HTR-8/SVneo (cell line): Measurements from ENCODE around the gene PAPPA2.

ENCODE experiments used
- DNase-seq: peaks from one replicate; pipeline ENCODE4 v3.0.0; 2011; ENCODE audit warnings: low spot score, mixed read lengths; ENCODE audit not compliant: insufficient read length
- FAIRE-seq: peaks from 2 replicates; lab custom pipeline; 2011; peaks lifted over from hg19 to GRCh38; lab: Jason Lieb, UNC

PAPPA2 gene

GRCh38 chr1:176790786-176791185, 327.8 kb downstream of the PAPPA2 start:
- FAIRE-seq (no peak), DNase-seq (no peak)

GRCh38 chr1:176791906-176792305, 328.9 kb downstream of the PAPPA2 start:
- FAIRE-seq, result no peak
- no peak for DNase-seq

- FAIRE-seq (no peak), DNase-seq (no peak)
Measured at GRCh38 chr1:176794897-176795508, 332.0 kb downstream of the PAPPA2 start.

DNA sequence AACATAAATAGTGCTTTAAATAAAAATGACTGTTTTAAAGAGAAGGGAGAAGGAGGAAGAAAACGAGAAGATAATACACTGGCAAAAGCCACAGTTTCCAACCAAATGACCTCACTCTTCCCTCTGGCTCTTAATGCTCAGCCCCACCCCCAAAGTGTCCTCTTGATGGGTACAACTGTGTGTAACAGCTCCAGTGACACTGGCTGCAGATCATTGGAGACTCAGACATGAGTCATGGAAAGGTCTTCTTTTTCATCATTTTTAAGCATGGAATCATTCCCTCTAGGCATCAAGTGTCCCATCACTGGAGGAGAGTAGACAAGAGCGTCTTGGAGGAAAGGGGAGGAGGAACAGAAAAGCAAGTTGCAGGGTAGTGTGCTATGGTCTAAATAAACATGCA, 333.0 kb downstream of the PAPPA2 start:
- FAIRE-seq (no peak), DNase-seq (no peak)

DNA sequence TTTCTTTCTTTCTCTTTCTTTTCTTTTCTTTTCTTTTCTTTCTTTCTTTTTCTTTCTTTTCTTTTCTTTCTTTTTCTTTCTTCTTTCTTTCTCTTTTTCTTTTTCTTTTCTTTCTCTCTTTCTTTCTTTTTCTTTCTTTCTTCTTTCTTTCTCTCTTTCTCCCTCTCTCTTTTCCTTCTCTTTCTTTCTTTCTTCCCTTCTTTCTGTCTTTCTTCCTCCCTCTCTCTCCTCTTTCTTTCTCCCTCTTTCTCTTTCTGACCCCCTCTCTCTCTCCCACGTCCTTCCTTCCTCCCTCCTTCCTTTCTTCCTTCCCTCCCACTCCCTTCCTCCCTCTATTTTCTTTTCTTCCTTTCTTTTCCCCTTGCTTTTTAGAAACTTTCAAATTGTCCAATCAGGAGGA, 333.6 kb downstream of the PAPPA2 start:
- DNase-seq (no peak), FAIRE-seq (no peak)

DNA sequence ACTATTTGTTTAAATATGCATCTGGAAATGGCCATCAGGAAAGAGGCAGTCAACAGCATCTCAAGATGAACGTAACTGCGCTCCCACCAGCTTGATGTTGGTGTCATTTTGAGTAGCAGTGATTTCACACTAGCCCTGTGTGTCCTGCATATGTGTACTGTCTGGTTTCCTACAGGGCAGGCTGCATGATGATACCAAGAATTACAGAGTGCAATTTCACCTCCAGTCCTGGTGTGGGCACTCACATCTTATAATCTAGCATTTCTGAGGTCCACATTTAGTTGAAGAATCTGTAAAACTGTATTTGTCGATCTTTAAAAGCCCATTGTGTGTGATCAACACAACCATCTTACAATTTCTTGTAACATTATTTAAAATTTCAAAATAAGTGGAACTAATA, 336.4 kb downstream of the PAPPA2 start:
- DNase-seq (no peak), FAIRE-seq (no peak)

DNA sequence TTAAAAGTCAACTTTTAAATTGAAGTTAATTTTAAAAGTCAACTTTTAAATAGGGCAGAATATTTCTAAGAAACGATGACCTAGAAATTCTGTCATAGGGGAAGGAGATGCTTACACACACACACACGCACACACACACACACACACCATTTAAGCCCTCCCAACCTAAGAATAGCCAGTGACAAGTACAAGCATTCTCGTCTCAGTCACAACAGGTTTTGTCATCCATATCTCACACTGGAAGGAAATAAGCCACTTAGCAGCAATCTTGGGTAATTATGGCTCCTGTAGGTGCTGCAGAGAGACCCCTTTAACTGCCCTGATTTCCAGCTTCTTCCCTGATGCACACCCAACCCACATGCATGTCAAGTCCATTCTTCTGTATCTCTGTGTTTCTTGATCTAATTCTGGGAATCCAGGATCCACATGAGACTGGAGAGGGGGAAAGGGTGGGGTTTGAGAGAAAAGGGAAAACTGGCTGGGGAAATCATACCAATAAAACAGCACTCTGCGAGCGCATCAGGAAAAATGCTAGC, 338.1 kb downstream of the PAPPA2 start:
- FAIRE-seq, result no peak
- no peak for DNase-seq

DNA sequence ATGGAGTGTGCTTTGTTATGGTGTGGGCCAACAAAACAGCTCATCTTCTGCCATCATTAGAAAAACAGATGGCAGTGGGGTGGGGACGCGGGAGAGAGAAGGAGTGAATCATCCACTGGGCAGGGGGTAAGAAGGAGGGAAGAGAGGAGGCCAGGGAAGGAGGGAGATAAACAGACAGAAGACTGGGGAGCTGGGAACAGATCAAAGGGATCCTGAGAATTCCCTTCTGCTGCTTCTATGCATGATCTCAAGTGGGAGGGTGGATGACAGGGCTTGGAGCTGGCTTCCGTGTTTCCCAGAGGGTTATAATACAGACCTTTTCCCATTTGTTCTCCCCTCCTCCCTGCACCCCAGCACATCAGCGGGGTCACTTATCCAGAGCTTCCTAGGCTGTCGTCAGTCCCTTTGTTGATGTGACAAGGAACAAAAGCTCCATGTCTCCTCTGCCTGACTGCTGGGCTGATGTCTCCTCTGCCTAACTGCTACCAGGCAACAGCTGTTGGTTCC, 338.6 kb downstream of the PAPPA2 start:
- DNase-seq, result no peak
- FAIRE-seq, result no peak

DNA sequence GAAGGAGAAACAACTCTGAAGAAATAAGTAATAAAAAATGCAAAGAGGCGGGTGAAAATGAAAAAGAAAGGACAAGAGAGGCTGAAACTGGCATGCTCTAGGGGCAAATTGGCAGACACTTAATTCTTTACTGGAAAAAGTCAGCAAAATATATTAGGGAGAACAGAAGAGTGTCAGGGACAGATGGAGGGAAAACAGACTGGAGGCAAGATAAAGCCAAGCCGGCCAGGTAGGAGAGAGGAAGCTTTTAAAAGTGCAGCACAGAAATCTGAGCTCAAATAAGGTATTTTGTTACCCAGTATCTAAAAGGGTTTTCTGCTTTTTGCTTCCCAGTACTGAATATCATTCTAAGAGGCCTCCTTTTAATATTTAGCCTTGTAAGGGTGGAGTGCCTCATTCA, 339.3 kb downstream of the PAPPA2 start:
- DNase-seq, result no peak
- no peak for FAIRE-seq

- no peak for FAIRE-seq
- DNase-seq, result no peak
Measured at GRCh38 chr1:176803042-176803441, 340.1 kb downstream of the PAPPA2 start.

DNA sequence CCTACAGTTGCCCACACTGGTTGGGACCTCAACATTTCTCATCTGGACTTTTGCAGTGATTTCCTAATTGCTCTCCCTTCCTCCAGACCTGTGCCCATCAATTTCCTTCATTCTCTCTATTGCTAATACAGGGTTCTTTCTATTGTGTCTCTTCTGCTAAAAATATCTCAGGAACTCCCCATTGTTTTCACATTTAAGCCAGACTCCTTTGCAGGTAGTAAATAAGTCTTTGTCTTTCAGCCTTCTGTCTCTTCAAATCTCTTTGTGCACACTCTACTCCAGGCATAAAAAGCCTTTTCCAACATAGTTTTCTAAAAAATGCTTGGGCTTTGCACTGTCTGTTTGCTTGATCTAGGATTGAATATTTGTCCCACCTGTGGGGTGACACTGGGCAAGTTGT, 340.6 kb downstream of the PAPPA2 start:
- FAIRE-seq, result no peak
- DNase-seq, result no peak

DNA sequence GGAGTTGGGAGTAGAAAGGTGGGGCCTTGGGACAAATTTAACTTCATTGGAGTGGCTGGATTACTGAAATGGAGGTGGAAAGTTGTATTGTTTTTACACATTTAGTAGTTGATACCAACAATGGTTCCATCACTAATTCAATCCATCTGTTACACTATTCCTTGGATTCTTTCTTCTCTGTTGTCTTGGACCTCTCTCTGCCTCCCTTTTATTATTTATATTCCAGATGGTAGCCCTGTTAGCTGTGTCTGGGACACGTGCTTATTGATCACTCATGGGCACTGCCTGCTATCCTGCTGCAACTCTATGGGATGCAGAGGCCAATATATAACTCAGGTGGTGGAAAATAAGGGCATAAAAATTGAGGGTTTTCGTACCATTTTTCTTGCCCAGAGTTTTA, 346.3 kb downstream of the PAPPA2 start:
- no peak for FAIRE-seq
- DNase-seq, result no peak

- FAIRE-seq, result no peak
- no peak for DNase-seq
Measured at GRCh38 chr1:176811511-176812288, 348.7 kb downstream of the PAPPA2 start.

DNA sequence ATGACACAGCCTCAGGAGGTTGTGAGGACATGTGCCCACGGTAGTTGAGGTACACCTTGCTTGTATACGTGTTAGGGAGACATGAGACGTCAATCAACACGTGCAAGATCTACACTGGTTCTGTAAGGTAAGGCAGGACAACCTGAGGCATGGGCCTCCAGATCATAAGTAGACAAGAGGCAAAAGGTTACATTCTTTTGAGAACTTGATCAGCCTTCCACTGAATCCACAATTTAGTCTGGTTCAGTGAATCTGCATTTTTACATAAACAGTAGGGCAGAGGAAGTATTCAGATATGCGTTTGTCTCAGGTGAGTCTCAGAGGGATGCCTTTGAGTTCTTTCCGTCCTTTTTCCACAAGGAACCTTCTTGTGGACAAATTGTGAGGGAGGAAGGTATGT, 352.6 kb downstream of the PAPPA2 start:
- FAIRE-seq (no peak), DNase-seq (no peak)

- FAIRE-seq (no peak), DNase-seq (no peak)
Measured at GRCh38 chr1:176816232-176816631, 353.3 kb downstream of the PAPPA2 start.

- DNase-seq, result no peak
- no peak for FAIRE-seq
Measured at GRCh38 chr1:176820391-176821031, 357.5 kb downstream of the PAPPA2 start.

- FAIRE-seq, result no peak
- no peak for DNase-seq
Measured at GRCh38 chr1:176826265-176826664, 363.3 kb downstream of the PAPPA2 start.

DNA sequence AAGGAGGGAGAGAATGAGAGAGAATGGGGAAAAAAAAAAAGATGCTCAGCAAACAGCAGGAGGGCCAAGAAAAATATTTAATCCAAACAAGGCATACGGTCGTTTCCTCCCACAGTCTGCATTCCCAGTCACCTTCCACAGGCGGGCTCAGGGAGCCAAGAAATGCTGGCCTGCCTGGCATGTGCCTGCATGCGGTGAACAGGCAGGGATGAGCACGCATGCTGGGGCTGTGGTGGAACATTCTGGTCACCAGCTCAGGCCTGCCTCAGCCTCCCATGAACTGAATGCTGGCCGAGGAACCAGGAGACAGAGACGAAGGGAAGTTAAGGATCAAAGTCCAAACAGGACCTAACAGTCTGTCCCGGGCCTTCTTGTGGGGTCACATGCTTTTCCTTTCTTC, 366.3 kb downstream of the PAPPA2 start:
- DNase-seq, result no peak
- FAIRE-seq, result no peak

GRCh38 chr1:176831150-176831549, 368.2 kb downstream of the PAPPA2 start:
- DNase-seq (no peak), FAIRE-seq (no peak)

- DNase-seq (no peak), FAIRE-seq (no peak)
Measured at GRCh38 chr1:176837708-176838107, 374.7 kb downstream of the PAPPA2 start.
